Breast epithelium (tissue), 4 donors: ENCODE measurements around the gene ASB10. TPM values are rescaled to one million over a fixed set of nuclear protein-coding genes. Genes with fewer than 3 reads are reported as not detected.

Experiments
- DNase-seq, 2 donors: peaks; one replicate each; pipeline ENCODE4 v3.0.0-alpha.2; 2019; ENCODE audit warnings: low spot score in 2 of 2
- H3K27ac ChIP-seq, 2 donors: fragments of 200-600 bp; sonication (generic) in 1 of 2; one replicate each; pipeline ENCODE4 v1.5.1; 2016 to 2019; ENCODE audit warnings: mild to moderate bottlenecking in 1 of 2
- H3K27me3 ChIP-seq, 2 donors: fragments of 200-600 bp; sonication (generic) in 1 of 2; one replicate each; pipeline versions ENCODE4 v1.5.1 to v1.6.0; 2017 to 2019; ENCODE audit warnings: control low read depth in 1 of 2, mild to moderate bottlenecking in 1 of 2
- H3K36me3 ChIP-seq: fragments of 200-600 bp; one replicate; pipeline ENCODE4 v1.5.1; 2019
- H3K4me1 ChIP-seq, 2 donors: fragments of 200-600 bp; sonication (generic); one replicate each; pipeline ENCODE4 v1.5.1; 2016 to 2019; ENCODE audit warnings: control low read depth in 1 of 2
- H3K4me3 ChIP-seq, 3 donors: fragments of 200-600 bp; sonication (generic); 1 replicate in 2 of 3; 2 replicates in 1 of 3; pipeline ENCODE4 v1.5.1; 2016 to 2019; ENCODE audit warnings: mild to moderate bottlenecking in 3 of 3, moderate library complexity in 2 of 3
- H3K9me3 ChIP-seq, 2 donors: fragments of 200-600 bp; sonication (generic) in 1 of 2; one replicate each; pipeline ENCODE4 v1.5.1; 2016 to 2019; ENCODE audit warnings: control low read depth in 1 of 2
- POLR2A ChIP-seq: fragments of 450-650 bp; IDR thresholded peaks from one replicate; pipeline ENCODE4 v1.6.1; 2016; ENCODE audit warnings: antibody characterized with exemption, mild to moderate bottlenecking, moderate library complexity
- POLR2AphosphoS5 ChIP-seq, 3 donors: sonication (generic); formaldehyde crosslinking; IDR thresholded peaks; one replicate each; pipeline ENCODE4 v1.6.1; 2017; ENCODE audit warnings: antibody characterized with exemption in 3 of 3
- intact Hi-C: fragments of 100-400 bp; cut with DNase I; formaldehyde crosslinking; loops from one replicate; pipeline ENCODE4 v1.15.1; 2023; ENCODE audit warnings: low total_unique reads
- total RNA-seq, 3 donors: library from RNA; depleted of rRNA; stranded (reverse); fragments of >200 nt; gene quantifications; one replicate each; pipeline ENCODE4 v1.1.0, GENCODE V29; 2016
- TF ChIP-seq, protein P1 (sequence below), 3 donors: fragments of 450-650 bp; IDR thresholded peaks; one replicate each; pipeline ENCODE4 v1.5.1; 2016 to 2017; ENCODE audit warnings: antibody characterized with exemption in 3 of 3, mild to moderate bottlenecking in 3 of 3, moderate library complexity in 3 of 3

ASB10 gene
- total RNA-seq, 3 donors from 2014 or later = not detected

DNA sequence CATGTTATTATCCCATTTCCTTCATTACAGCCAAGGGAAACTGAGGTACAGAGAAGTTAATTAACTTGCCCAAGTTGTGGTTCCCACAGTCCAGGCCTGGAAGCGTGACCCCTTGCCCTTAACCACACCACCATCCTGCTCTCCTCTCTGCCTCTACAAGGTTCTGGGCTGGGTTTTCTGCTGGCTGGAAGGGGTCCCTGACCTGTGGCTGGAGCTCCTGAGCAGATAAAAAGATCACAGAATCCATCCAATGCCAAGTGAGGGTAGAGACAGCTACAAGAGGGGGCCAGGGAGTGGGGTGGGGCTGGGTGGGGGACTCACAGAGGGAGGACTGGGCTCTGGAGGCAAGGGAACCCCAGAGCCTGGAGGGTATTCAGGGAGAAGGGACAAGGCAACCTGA lies 9.7 kb downstream of the ASB10 start:
- no peaks in the 10 kb centered on the region for H3K4me1 ChIP-seq
- no peak overlapping the region for H3K27ac ChIP-seq
- no peak for DNase-seq
- TF ChIP-seq POLR2AphosphoS5 (IDR thresholded peaks at IDR 0.05) (no peak), POLR2A (no peak)
- TF ChIP-seq, protein P1, sequence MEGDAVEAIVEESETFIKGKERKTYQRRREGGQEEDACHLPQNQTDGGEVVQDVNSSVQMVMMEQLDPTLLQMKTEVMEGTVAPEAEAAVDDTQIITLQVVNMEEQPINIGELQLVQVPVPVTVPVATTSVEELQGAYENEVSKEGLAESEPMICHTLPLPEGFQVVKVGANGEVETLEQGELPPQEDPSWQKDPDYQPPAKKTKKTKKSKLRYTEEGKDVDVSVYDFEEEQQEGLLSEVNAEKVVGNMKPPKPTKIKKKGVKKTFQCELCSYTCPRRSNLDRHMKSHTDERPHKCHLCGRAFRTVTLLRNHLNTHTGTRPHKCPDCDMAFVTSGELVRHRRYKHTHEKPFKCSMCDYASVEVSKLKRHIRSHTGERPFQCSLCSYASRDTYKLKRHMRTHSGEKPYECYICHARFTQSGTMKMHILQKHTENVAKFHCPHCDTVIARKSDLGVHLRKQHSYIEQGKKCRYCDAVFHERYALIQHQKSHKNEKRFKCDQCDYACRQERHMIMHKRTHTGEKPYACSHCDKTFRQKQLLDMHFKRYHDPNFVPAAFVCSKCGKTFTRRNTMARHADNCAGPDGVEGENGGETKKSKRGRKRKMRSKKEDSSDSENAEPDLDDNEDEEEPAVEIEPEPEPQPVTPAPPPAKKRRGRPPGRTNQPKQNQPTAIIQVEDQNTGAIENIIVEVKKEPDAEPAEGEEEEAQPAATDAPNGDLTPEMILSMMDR (IDR thresholded peaks at IDR 0.05) = no peak
- intact Hi-C loops = loop anchor here (10.0 kb wide), 1 partner anchor 383 kb away; no protein-coding TSS in a partner anchor
- no peaks in the 10 kb centered on the region for H3K36me3 ChIP-seq
- H3K27me3 ChIP-seq = peaks cover 0 to 42% of the 10 kb centered on the region in 2 donors
- H3K9me3 ChIP-seq = peaks cover 0 to 4% of the 10 kb centered on the region in 2 donors
- H3K4me3 ChIP-seq = no peak overlapping the region

DNA sequence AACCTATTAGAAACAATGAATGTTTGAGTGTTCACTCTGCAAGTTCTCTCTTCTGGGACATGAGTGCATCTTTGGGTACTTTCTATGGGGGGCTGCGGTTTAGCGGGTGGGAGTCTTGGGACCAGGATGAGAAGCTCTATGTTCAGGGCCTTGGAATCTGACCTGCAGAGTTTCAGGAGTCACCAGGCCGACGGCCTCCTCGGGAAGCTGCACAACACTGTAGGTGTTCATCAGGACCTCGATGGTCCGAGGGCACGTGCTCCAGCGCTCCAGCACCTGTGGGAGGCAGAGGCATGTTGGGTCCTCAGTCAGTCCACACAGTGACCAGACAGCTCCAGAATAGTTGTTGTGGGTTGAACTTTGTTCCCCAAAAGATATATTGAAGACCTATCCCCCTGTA lies 10.6 kb downstream of the ASB10 start:
- DNase-seq = no peak
- no peak for TF ChIP-seq POLR2A
- no peak for TF ChIP-seq POLR2AphosphoS5 (IDR thresholded peaks at IDR 0.05)
- TF ChIP-seq, protein P1 (IDR thresholded peaks at IDR 0.05) = no peak
- no peaks in the 10 kb centered on the region for H3K36me3 ChIP-seq
- H3K27ac ChIP-seq = no peak overlapping the region
- intact Hi-C loops = loop anchor here (10.0 kb wide), 1 partner anchor 382 kb away; no protein-coding TSS in a partner anchor
- peaks cover 0 to 4% of the 10 kb centered on the region in 2 donors for H3K9me3 ChIP-seq
- H3K27me3 ChIP-seq = peaks cover 0 to 42% of the 10 kb centered on the region in 2 donors
- no peaks in the 10 kb centered on the region for H3K4me1 ChIP-seq
- no peak overlapping the region for H3K4me3 ChIP-seq

DNA sequence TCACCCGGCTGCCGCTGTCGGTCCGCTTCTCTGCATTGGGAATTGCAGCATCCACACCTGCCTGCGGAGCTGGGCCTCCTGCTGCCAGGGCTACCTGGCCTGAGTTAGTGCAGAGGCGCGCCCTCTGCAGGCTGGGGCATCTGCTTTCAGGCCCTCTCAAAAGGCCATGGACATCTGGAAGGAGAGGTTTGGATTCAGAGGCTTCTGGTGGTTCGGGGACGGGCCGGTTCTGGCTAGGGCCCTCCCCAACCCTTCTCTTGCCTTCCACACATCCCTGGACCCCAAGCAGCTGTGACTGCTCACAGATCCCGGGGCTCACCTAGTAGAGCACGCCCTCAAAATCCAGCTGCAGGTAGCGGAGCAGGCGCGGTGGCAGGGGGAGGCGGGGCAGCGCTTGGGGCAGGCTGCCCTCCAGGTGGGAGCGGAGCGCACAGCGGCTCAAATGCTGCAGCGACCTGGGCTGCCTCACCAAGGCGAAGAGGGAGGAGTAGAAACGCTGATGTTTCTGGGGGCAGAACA lies 11.2 kb downstream of the ASB10 start:
- peaks cover 0 to 38% of the 10 kb centered on the region in 2 donors for H3K27me3 ChIP-seq
- H3K36me3 ChIP-seq = no peaks in the 10 kb centered on the region
- intact Hi-C loops = loop anchor here (10.0 kb wide), 1 partner anchor 381 kb away; no protein-coding TSS in a partner anchor
- no peaks in the 10 kb centered on the region for H3K4me1 ChIP-seq
- peaks cover 0 to 4% of the 10 kb centered on the region in 2 donors for H3K9me3 ChIP-seq
- TF ChIP-seq, protein P1 (IDR thresholded peaks at IDR 0.05) = no peak
- TF ChIP-seq POLR2A = no peak
- no peak for TF ChIP-seq POLR2AphosphoS5 (IDR thresholded peaks at IDR 0.05)
- DNase-seq = no peak
- H3K4me3 ChIP-seq = no peak overlapping the region
- no peak overlapping the region for H3K27ac ChIP-seq

DNA sequence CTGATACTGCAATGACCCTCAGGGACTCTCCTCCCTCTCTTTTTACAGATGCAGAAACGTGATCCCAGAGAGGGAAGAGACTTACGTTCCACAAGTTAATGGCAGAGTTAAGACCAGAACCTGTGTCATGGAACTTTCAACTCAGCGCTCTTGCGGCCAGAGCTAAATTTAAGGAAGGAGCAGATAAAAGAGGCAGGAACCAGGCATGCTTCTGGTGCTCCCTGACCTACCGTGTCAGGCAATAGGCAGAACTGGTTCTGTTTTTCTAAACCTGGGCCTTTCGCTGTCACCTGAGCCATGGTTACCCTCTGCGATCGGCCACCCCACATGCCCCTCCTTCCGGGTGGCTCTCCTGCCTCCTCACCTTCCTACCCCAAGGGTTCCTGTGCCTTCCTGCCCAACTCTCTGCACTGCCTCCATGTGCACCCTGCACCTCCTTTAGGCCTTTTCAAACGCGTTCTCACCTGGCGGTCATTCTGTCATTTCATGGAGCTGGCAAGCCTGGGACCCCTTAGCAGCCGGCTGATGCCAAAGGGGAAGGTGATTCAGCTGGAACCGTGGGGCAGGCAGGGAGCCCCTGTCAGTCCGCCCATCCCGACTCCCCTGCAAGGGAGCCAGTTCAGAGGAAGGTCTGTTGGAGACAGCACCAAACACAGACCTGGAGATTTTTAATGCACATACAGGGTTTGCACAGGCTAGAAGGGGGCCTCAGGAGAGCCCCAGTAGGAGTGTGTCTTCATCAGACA lies 11.8 kb downstream of the ASB10 start:
- intact Hi-C loops = loop anchor here (10.0 kb wide), 1 partner anchor 380 kb away; no protein-coding TSS in a partner anchor
- Histone ChIP-seq H3K4me1 (no peaks in the 10 kb centered on the region), H3K4me3 (no peak overlapping the region), H3K9me3 (peaks cover 0 to 4% of the 10 kb centered on the region in 2 donors), H3K27me3 (peaks cover 1 to 37% of the 10 kb centered on the region in 2 donors), H3K27ac (no peak overlapping the region), H3K36me3 (no peaks in the 10 kb centered on the region)
- TF ChIP-seq, protein P1 (IDR thresholded peaks at IDR 0.05) = no peak
- TF ChIP-seq POLR2A (no peak), POLR2AphosphoS5 (IDR thresholded peaks at IDR 0.05) (no peak)
- DNase-seq = no peak
